GM19463 (cell line): ENCODE measurements around the gene MTO1.
"Not testable (repeated sequence)": the region's sequence is repeated elsewhere in the genome, so short reads cannot be mapped to it uniquely, and the experiment has no call there.

Experiments
- ATAC-seq: cut with Tn5 transposase; IDR thresholded peaks from one replicate; pipeline ENCODE4 v1.9.1; 2021; ENCODE audit warnings: mild to moderate bottlenecking, moderate library complexity; ENCODE audit not compliant: unreplicated experiment

MTO1 gene

DNA sequence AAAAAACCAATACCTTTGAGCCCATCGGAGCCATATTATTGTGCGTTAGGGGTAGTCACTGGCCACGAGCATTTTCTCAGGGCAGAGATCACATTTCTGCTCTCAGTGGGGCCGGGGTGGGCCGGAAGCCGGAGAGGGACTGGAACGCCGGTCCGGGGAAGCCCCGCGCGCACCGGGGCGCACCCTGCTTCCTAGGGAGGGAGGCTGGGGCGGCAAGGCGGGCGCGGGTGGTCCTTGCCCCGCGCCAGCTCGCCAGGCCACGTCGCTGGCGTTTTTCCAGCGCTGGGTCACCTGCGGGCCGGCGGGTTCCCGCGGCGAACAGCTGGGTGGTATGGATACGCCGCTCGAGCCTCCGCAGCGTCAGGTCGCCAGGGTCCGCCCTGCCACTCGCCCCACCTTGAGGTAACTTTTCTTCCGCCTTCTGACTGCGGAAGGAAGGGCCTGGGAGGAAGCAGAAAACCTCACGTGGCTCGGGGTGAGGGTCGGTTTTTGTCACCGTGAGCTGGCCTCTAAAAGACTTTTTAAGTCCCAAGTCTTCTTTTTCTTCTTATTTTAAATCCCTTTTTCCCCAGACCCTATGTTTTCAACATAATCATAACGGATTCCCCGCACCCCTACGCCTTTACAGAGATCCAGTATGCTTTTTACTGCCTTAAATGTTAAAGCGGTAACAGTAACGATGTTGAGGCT, 62.0 kb downstream of the MTO1 start:
- ATAC-seq, result peak; percentile 46

DNA sequence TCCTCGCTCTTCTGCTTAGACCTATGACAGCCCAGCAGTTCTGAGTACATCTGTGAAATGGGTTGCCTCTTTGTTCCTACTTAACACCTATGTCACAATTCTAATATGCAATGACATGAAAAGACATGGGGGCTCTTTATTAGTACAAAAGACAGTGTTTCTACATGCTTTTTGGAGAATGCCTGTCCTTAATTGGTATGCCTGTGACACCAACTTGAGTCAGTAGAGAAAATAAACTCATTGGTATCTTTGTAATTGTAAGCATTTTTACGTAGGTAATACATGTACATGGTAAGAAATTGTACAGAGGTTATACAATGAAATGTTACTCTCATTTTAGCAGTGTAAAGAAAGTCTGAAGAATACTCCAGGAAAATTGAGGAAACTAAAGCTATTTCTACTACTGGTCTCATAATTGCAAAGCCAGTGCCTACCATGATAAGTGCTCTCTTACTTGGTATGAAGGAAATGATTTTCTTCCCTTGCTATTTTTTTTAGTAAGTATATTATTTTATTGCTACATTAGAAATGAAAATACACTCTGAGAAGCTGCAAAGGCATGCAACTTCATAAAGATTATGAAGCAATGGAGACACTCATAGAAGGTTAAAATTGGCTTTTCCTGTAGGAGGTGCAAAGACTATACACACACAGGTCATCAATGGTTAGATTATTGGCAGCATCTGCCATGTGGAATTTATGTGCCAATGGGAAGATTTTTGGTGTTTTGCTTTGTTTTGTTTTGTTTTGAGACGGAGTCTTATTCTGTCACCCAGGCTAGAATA, 64.2 kb downstream of the MTO1 start:
- ATAC-seq, result no peak

DNA sequence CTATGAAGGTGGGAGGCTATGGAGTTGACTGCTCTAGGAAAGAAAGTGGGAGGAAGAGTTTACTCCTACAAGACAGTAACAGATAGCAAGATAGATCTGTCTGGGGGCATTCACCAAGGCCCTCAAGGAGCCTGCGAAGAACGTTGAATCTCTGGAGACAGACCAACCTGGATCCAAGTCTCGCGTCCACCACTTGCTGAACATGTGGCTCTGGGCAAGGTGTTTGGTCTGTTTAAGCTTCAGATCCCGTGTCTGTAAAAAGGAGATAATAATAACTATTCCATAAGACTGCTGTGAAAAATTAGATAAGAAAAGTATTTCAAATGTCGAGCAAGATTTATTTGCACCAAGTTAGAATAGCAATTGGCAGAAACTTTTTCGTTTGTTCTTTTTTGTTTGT, 67.4 kb downstream of the MTO1 start:
- no peak for ATAC-seq

DNA sequence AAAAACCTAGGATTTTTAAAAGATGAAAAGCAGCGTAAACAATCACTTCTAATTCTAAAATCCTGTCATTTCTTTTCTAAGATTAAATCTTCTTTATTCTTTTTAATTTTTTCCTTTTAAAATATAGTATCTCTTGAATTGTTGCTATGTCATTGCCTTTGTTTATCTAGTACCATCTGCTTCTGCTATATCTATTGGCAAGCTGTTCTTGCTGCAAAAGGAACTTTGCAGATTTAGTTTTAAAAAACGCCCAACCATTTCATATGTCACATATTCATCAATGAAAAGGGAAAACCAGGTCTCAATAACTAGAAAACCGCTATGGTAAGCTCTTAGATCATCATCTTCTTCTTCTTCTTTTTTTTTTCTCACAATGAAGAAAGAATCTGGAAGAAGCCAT, 70.8 kb downstream of the MTO1 start:
- ATAC-seq, result no peak

DNA sequence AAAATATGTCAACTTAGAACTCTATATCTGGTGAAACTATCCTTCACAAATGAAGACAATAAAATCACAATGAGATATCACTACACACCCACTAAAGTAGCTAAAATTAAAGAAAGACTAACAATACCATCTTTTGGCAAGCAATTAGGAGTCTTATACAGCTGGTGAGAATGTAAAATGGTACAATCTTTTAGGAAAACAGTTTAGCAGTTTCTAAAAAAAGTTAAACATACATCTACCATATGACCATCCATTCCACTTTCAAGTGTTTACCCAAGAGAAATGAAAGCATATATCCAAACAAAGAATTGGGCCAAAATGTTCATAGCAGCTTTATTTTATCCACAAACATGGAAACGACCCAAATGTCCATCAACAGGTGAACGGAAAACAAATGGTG, 73.1 kb downstream of the MTO1 start:
- no peak for ATAC-seq

DNA sequence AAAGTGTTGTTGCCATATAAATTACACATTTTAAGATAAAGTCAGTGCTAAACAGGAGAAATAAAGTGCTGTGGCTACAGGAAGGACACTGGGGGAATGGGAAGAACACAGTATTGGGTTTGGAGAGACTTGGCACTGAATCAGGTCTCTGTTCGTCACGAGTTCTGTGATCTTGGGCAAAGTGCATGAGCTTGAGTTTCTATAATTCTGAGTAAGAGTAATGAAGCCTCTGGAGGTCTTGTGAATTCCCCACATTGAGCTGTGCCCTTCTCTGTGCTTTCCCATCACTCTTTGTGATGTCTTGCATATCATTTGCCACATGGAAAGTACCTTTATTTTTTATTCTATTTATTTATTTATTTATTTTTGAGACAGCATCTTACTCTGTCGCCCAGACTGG, 76.1 kb downstream of the MTO1 start:
- ATAC-seq, result peak; percentile 68

DNA sequence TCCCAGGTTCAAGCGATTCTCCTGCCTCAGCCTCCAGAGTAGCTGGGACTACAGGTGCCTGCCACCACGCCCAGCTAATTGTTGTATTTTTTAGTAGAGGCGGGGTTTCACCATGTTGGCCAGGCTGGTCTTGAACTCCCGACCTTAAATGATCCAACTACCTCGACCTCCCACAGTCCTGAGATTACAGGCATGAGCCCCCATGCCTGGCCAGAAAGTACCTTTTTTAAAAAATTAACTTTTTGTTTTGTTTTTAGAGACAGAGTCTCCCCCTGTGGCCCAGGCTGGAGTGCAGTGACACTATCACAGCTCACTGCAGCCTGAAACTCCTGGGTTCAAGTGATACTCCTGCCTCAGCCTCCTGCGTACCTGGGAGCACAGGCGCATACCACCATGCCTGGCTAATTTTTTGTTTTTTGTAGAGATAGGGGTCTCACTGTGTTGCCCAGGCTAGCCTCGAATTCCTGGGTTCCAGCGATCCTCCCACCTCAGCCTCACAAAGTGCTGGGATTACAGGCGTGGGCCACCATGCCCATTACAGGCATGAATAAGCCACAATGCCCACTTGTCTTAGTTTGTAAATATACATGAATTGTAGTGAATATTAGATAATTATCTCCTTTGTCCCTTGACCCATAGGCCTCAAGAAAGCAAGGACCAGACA, 76.7 kb downstream of the MTO1 start:
- ATAC-seq, result peak; percentile 48

DNA sequence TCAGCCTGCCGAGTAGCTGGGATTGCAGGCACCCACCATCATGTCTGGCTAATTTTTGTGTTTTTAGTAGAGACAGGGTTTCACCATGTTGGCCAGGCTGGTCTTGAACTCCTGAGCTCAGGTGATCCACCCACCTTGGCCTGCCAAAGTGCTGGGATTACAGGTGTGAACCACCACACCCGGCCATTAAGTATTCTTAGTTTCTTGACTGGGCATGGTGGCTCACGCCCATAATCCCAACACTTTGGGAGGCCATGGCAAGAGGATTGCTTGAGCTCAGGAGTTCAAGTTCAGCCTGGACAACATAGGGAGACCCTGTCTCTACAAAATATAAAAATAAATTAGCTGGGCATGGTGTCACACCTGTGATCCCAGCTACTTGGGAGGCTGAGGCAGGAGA, 80.9 kb downstream of the MTO1 start:
- not testable (repeated sequence) for ATAC-seq

DNA sequence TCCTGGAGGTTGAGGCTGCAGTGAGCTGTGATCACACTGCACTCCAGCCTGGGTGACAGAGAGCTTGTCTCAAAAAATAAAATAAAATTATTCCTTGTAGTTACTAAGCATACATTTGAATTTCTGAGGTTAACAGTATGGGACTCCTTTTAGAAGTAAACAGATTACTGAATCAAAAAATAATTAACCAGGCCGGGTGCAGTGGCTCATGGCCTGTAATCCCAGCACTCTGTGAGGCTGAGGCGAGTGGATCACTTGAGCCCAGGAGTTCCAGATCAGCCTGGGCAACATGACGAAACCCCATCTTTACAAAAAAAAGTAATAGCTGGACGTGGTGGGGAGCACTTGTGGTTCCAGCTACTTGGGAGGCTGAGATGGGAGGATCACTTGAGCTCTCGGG, 81.4 kb downstream of the MTO1 start:
- no peak for ATAC-seq

DNA sequence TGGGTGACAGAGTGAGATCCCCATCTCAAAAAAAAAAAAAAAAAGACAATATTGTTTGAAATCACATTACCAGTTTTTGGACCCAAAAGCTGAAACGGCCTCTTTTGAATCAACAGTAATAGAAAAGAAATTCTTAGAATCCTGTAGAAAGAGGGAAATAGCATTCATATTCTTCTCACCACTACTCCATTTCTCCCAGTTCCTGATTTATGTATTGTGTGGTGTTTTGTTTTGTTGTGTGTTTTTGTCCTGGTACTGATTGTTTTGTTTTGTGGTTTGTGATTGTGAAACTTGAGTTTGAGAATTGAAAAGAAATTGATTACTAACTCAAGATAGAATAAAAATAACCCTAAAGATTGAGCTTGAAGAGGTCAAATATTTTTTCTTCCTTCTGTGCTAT, 85.5 kb downstream of the MTO1 start:
- ATAC-seq, result no peak

DNA sequence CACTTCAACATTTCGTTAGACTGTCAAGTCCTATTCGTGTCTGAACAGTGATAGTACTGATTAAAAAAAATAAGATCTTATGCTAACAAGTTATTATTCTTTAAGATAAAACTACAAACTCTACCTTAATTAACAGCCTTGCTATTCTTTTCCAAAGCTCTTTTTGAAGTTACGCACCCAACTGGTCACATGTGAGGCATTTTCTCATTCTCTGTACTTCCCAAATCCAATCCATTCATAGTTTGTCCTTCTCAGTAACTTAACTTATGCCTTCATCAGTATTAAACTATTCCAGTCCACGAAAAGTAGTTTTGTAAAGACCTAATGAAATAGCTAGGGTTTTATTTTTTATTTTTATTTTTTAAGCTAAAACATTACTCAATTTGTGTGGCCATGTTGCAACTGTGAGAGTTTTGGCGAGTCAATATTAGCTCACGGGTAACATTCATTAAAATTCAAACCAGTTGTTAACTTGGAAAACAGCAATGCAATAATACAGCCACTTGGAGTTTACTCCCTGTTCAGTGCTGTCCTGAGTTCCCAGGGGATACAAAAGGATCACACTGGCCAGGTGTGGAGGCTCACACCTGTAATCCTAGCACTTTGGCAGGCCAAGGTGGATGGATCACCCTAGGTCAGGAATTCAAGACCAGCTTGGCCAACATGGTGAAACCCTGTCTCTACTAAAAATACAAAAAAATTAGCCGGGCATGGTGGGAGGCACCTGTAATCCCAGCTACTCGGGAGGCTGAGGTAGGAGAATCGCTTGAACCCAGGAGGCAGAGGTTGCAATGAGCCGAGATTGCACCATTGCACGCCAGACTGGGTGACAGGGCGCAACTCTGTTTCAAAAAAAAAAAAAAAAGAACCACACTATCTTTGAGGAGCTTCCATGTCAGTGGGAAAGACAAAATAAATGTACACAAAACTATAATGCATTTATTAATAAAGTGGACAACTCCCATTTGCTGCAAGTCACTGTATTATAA, 87.2 kb downstream of the MTO1 start:
- no peak for ATAC-seq

DNA sequence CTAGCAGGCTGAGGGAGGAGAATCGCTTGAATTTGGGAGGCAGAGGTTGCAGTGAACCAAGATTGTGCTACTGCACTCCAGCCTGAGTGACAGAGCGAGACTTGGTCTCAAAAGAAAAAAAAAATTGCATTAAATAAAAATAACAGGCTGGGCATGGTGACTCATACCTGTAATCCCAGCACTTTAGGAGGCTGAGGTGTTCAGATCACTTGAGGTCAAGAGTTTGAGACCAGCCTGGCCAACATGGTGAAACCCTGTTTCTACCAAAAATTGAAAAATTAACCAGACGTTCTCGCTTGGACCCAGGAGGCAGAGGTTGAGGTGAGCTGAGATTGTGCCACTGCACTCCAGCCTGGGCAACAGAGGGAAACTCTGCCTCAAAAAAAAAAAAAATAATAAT, 89.6 kb downstream of the MTO1 start:
- not testable (repeated sequence) for ATAC-seq

DNA sequence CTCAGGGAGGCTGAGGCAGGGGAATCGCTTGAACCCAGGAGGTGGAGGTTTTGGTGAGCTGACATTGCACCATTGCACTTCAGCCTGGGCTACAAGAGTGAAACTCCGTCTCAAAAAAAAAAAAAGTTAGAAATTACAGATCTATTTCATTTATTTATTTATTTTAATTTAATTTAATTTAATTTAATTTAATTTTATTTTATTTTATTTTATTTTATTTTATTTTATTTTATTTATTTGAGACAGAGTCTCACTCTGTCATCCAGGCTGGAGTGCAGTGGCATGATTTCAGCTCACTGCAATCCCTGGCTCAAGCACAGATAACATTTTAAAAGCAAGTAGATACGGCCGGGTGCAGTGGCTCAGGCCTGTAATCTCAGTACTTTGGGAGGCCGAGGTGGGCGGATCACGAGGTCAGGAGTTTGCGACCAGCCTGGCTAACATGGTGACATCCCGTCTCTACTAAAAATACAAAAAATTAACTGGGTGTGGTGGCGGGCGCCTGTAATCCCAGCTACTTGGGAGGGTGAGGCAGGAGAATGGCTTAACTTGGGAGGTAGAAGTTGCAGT, 93.9 kb downstream of the MTO1 start:
- ATAC-seq, result not testable (repeated sequence)

DNA sequence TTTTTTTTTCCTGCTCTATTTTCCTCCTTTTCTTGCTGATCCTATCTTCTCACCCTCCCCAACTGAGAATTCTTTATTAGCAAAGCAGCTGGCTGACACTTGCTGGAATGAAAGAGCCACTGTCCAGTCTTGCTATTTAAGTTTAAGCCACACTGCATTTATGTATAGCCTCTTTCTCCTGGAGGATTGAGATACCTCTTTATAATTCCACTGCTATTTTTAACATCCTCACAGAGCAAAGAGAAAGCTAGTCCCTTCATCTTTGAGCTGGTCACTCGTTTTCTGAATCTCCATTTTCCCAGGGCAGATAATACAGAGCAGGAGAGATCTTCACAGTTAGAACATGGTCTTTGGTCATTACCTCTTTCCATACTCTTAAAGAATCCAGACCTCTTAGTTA, 95.3 kb downstream of the MTO1 start:
- no peak for ATAC-seq
